ENCODE measurements around the gene PPP2R3B.

GRCh38 chrX:347351-348117 is 39.2 kb downstream of the PPP2R3B start:
- TF ChIP-seq MXI1 (conservative IDR thresholded peaks at IDR 0.05; ENCODE audit: poor library complexity, severe bottlenecking) = no peak
- no peak for TF ChIP-seq CTCF (IDR thresholded peaks at IDR 0.05; ENCODE audit: poor library complexity, severe bottlenecking)
- TF ChIP-seq POLR2AphosphoS5 (IDR thresholded peaks at IDR 0.05) = no peak
- TF ChIP-seq SMC3 (conservative IDR thresholded peaks at IDR 0.05; ENCODE audit: poor library complexity) = no peak
- TF ChIP-seq EZH2 (IDR thresholded peaks at IDR 0.05; ENCODE audit: borderline replicate concordance, insufficient read depth, low read length, poor library complexity, severe bottlenecking) = no peak
- TF ChIP-seq TAF1 (IDR thresholded peaks at IDR 0.05; ENCODE audit: low read depth) = no peak
- no peak for TF ChIP-seq EP300 (conservative IDR thresholded peaks at IDR 0.05; ENCODE audit: poor library complexity, severe bottlenecking)
- no peak for TF ChIP-seq REST (IDR thresholded peaks at IDR 0.05; ENCODE audit: borderline replicate concordance)

Measured in neural cell (in vitro differentiated cells).